NCI-H187 treated with DMSO at 0.1 percent for 48 hours (cell line): ENCODE data around the gene DMXL1.
A peak's percentile ranks its signal among the peaks of the same experiment; 100 is the strongest.
"Not testable (repeated sequence)": the region's sequence is repeated elsewhere in the genome, so short reads cannot be mapped to it uniquely, and the experiment has no call there.

Experiments
- DNase-seq: peaks from one replicate; lab custom pipeline; 2025; lab: John Stamatoyannopoulos, UW

DMXL1 gene

DNA sequence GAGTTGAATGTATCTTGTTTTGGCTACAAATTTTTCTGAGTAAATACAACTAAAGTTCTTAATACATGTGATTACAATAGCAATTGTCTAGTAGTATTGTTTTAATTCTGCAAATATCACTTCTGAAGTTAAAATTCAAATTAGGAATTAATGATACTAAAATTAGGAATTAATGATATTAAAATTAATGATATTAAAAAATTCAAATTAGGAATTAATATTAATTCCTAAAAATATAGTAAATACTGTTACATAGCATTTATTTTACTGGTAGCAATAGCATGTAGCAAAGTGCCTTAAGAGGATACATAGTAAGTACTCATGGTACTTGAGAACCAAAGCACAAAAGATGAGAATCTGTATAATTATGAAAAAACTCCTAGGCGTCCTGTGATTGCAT is 136.2 kb downstream of the DMXL1 start:
- no peak for DNase-seq

DNA sequence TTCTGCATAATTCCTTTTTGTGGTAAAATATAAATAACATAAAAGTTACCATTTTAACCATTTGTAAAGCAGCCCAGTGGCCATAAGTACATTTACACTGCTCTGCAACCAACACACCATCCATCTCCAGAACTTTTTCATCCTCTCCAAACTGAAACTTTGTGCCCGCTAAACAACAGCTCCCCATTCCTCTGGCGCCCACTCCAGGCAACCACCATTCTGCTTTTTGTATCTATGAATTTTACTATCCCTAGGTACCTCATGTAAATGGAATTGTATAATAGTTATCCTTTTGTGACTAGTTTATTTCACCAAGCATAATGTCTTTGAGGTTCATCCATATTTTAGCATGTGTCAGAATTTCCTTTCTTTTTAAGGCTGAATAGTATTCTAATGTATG is 141.1 kb downstream of the DMXL1 start:
- DNase-seq = no peak

DNA sequence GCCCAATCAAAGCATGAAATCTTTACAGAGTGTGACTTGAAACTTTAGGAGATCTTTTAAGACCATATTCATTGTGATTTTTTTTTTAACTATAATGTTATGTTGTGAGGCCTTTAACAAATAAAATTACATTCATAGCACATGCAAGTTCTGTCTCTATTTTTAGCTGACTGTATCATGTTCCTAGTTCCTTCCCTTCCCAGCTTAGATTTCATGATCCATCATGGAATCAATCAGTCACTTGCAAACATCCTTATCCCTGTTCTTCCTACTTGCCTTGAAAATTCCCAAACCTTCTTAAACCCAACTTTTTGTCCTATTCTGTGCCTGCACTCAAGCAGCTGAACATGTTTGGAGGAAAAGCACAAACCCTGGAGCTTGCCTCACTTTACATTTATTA is 141.8 kb downstream of the DMXL1 start:
- no peak for DNase-seq

DNA sequence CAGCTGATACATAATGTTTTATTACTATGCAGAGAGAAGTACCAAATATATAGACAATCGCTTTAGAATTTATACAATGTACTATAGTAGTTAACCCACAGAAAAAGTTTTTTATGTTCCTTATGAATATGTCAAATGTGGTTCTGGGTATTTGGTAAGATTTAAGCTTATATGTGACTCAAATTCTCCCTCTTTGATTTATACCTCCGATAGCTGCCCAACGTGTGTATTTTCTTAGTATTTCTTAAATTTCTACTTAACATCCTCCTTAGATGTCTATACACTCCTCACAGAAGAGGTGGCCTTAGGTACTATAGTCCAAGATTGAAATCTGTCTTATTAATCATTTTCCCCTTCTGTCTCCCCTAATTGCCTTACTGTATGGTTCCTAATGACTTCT is 146.3 kb downstream of the DMXL1 start:
- DNase-seq = no peak

DNA sequence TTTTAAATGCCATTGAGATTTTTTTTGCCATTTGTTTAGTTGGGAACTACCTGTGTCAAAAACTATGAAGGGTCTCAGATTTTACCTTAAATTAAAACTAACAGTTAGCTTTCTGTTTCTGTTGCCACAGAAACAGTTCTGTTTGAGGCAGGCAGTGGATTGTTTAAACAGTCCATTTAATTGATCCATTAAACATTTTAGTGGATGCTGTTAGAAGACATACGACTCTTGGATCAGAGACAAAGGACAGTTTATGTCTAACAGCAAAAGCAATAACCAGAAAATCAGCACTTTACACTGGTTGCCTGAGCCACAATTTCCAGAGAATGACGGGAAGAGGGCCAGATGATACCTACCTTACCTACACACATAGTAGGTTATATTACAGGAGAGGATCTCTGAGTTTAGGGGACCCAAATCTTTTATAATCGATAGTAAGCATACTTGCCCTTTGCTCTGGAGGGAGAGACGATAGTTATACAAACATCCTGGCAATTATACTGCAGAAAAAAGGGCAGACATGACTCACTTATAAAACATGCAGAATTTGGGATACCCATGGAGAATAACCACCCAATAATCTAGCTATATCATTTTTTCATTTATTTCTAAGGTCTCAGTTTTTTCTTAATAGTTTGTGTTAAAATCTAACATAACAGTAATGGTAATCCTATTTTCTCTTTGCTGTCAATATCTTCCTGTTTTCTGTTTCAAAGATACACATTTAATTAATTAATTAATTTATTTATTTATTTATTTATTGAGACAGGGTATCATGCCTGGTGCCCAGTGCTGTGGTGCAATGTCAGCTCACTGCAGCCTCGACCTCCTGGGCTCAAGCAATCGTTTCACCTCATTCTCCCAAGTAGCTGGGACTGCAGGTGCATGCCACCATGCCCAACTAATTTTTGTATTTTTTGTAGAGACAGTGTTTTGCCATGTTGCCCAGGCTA is 148.2 kb downstream of the DMXL1 start:
- no peak for DNase-seq

GRCh38 chr5:119220576-119221197 is 149.8 kb downstream of the DMXL1 start:
- no peak for DNase-seq

GRCh38 chr5:119221330-119221729 is 150.4 kb downstream of the DMXL1 start:
- no peak for DNase-seq

DNA sequence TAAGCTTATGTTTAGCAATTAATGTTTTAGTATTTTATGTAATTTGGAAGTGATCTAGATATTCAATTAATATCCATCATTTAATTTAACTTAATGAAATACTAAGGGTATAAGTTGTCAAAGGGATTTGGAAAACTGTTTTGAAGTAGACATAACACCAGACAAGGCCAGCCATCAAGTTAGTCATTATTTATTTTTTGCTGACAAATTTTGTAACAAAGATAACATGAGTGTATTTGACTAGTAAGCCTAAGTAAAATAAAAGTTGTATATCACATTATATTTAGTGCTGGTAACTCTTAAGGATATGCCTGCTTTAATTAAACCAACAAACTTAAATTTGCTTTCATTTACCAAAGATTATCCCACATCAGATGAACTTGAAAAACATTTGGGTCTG is 159.1 kb downstream of the DMXL1 start:
- no peak for DNase-seq

DNA sequence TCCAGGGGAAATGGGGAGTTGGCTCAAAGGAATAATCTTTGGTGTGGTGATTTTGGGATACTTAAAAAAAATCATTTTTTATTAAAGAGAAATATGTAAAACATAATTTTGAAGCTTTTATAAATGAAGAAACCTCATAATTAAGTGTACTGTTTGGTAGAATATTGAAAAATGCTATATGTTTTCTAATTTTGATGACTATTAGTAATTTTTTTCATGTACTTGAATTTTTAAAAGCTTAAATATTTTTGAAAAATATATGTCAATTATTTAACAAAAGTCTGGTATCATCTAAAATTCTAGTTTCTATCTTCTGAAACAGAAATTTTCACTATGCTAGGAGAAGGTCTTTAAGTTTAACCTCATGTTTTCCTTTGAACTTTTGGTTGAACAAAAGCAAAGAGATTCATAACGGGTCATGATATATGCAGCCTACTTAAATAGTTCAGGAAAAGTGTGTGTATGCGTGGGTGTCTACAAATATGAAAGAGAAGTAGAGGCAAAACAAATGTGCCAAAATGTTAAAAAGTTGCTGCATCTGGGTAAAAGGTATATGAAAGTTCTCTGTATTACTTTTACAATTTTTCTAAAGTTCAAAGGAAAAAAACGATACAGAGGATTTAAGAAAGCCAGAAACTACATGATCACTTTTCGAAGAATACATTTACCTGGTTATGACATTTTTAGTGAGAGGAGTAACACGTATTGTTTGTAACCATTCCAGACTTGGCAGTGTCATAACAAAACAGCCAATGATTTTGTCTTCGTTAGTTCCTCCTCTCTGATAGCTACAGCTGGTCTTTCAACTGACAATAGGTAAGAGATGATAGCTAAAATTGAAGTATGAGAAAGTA is 167.6 kb downstream of the DMXL1 start:
- DNase-seq = no peak

DNA sequence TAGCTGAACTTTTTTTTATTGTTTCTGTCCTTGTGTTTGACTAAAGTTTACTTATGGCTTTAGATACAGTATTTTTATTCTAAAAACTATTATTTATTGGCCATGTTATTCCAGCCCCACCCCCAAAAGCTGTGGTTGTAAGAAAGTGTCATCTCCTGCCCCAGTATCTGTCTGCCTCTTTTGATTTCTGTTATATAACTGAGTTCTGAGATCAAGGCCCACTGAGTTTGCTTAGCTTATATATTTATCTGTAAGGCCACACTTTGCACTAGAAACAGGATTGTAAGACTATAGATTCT is 168.2 kb downstream of the DMXL1 start:
- no peak for DNase-seq

DNA sequence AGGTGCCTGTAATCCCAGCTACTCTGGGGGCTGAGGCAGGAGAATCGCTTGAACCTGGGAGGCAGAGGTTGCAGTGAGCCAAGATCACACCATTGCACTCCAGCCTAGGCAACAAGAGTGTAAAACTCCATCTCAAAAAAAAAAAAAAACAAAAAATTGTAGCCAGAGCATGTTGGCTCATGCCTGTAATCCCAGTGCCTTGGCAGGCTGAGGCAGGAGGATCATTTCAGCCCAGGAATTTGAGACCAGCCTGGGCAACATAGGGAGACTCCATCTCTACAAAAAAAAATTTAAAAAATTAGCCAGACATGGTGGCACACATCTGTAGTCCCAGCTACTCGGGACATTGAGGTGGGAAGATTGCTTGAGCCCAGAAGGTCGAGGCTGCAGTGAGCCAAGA is 168.9 kb downstream of the DMXL1 start:
- DNase-seq = not testable (repeated sequence)

GRCh38 chr5:119243888-119244287 is 173.0 kb downstream of the DMXL1 start:
- DNase-seq = no peak

GRCh38 chr5:119250946-119251901 is 180.3 kb downstream of the DMXL1 start:
- no peak for DNase-seq

- DNase-seq = no peak
These were observed 184.9 kb downstream of the DMXL1 start for GRCh38 chr5:119255571-119256356.

DNA sequence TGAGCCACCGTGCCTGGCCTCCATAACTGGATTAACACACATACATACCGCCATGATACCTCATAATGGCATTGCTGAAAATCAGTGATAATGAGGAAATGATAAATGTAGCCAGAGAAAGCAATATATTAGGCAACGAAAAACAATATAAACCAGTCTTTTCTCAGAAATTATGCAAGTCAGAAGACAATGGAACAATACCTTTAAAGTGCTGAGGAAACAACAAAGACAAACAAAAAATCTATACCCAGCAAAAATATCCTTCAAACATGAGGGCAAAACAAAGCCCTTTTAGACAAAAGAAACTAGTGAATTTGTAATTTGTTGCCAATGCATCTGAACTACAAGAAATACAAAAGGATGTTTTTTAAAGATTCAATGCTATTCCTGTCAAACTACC is 186.7 kb downstream of the DMXL1 start:
- DNase-seq = no peak

GRCh38 chr5:119263639-119264038 is 192.8 kb downstream of the DMXL1 start:
- DNase-seq = no peak

DNA sequence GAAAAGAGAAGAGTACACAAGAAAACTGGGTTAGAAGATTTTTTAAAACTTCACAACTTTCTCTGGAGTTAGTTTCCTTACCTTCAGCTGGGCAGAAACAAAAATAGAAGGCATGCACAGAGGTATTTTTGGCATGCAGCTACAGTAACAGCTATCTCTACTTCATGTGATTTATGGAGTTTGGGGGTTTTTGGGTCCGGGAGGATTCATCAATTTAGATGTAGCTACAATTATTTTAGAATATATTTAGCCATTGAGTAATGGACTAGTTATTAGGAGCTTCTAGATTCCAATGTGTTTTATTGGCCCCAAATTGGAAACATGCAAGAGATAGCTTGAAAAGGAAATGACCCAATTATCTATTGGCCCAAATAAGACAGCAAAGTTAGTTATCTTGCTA is 193.3 kb downstream of the DMXL1 start:
- no peak for DNase-seq

DNA sequence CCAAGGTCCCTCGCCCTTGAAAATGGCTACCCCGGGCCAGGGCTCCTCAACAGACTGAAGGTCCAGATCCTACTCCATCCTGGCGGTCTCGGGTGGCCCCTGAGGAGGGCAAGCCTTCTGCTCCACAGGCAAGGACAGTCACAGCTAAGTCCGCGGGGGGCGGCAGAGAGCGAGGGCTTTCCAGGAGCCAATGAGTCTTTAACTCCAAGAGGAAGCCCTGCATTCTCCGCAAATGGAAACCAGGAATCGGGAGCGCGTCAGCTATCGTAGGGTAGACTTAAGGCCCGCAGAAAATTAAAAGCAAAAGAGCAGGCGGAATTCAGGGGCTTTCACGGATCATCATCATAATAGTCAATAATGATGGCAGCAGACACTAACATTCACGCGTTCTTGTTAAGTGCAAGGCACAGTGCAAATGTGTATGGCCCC is 197.1 kb downstream of the DMXL1 start:
- peak; percentile 76 for DNase-seq

DNA sequence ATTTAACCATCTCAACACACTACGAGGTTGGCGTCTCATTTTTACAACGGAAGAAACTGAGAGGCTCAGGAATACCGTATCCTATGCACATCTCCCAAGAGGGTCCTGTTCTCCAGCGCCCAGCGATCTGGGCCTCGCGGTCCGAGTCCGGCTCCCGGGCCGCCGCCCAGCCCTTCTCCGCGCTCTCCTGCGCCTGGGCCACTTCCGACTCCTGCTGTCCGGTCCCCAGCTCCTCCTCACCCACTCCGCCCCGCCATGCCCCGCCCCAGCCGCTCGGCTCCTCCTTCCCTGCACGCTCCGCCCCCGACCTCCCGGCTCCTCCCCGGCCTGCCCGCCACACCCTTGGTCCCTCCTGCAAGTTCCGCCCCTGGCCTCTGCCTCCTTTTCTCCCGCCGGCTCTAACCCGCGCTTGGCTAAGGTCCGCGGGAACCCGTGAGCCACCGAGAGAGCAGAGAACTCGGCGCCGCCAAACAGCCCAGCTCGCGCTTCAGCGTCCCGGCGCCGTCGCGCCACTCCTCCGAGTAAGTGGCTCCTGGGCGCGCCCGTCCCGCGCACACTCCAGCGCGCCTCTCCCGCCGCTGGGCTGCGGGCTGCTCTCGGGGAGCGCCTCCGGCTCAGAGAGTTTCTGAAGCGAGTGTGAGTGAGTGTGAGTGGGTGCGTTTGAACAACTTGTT is 197.6 kb downstream of the DMXL1 start:
- DNase-seq = peak; percentile 32
